Hepatocyte (in vitro differentiated cells): Measurements from ENCODE around the gene NRF1. TPM values are rescaled to one million over a fixed set of nuclear protein-coding genes. Genes with fewer than 3 reads are reported as not detected.

Source experiments
- DNase-seq: peaks from one replicate; pipeline ENCODE4 v3.0.0-alpha.2; 2016; ENCODE audit warnings: low spot score
- H2AFZ ChIP-seq: fragments of 200-600 bp; sonication (generic); 2 replicates; pipeline ENCODE4 v1.6.0; 2016; ENCODE audit warnings: antibody characterized with exemption, mild to moderate bottlenecking
- H3K27ac ChIP-seq: fragments of 200-600 bp; sonication (generic); 2 replicates; pipeline ENCODE4 v1.5.1; 2016; ENCODE audit warnings: mild to moderate bottlenecking
- H3K27me3 ChIP-seq: fragments of 200-600 bp; sonication (generic); 2 replicates; pipeline ENCODE4 v1.6.1; 2016
- H3K36me3 ChIP-seq: fragments of 200-600 bp; sonication (generic); replicated peaks from 2 replicates; pipeline ENCODE4 v1.5.1; 2016; ENCODE audit warnings: low read depth; ENCODE audit not compliant: insufficient read depth
- H3K4me1 ChIP-seq: fragments of 200-600 bp; sonication (generic); 2 replicates; pipeline ENCODE4 v1.5.1; 2016; ENCODE audit warnings: mild to moderate bottlenecking, moderate library complexity; ENCODE audit not compliant: insufficient read depth
- H3K4me2 ChIP-seq: fragments of 200-600 bp; sonication (generic); 2 replicates; pipeline ENCODE4 v1.6.0; 2016
- H3K4me3 ChIP-seq: fragments of 200-600 bp; sonication (generic); 2 replicates; pipeline ENCODE4 v1.5.1; 2016; ENCODE audit warnings: mild to moderate bottlenecking
- H3K79me2 ChIP-seq: fragments of 200-600 bp; sonication (generic); 2 replicates; pipeline ENCODE4 v1.6.0; 2017; ENCODE audit warnings: mild to moderate bottlenecking
- H3K9me2 ChIP-seq: fragments of 200-600 bp; sonication (generic); replicated peaks from 2 replicates; pipeline ENCODE4 v1.6.0; 2017; ENCODE audit warnings: mild to moderate bottlenecking; ENCODE audit not compliant: insufficient read depth
- H3K9me3 ChIP-seq: fragments of 200-600 bp; sonication (generic); 2 replicates; pipeline ENCODE4 v1.5.1; 2016; ENCODE audit warnings: low read depth, mild to moderate bottlenecking
- H4K20me1 ChIP-seq: fragments of 200-600 bp; sonication (generic); 2 replicates; pipeline ENCODE4 v1.6.0; 2016; ENCODE audit warnings: mild to moderate bottlenecking; ENCODE audit not compliant: insufficient read depth, poor library complexity, severe bottlenecking
- EZH2 ChIP-seq: fragments of 200-600 bp; sonication (generic); IDR thresholded peaks from 2 replicates; pipeline ENCODE4 v1.6.1; 2016; ENCODE audit warnings: antibody characterized with exemption, mild to moderate bottlenecking, borderline replicate concordance
- EZH2phosphoT487 ChIP-seq: fragments of 200-600 bp; sonication (generic); IDR thresholded peaks from one replicate; pipeline ENCODE4 v1.6.1; 2018; ENCODE audit warnings: antibody characterized with exemption, mild to moderate bottlenecking, low read depth, moderate library complexity; ENCODE audit not compliant: unreplicated experiment, severe bottlenecking
- WGBS: methylation state at CpG from one replicate; pipeline ENCODE4 v1.1.6; 2016; ENCODE audit warnings: low lambda C conversion rate; ENCODE audit errors: missing lambda C conversion rate; 5-methylcytosine and 5-hydroxymethylcytosine counted together
- polyA plus RNA-seq: library from polyadenylated mRNA; unstranded; fragments of >200 nt; fragmentation: Nextera tagmentation; extraction: Ambion mirVana; gene quantifications from 2 replicates; pipeline ENCODE4 v1.2.1, GENCODE V29; 2016
- total RNA-seq: library from RNA; depleted of rRNA; stranded (reverse); fragments of >200 nt; gene quantifications from 2 replicates; pipeline ENCODE4 v1.2.3, GENCODE V29; 2014
- TF ChIP-seq, protein P1 (sequence below): fragments of 200-600 bp; sonication (generic); IDR thresholded peaks from 2 replicates; pipeline ENCODE4 v1.5.1; 2016; ENCODE audit warnings: antibody characterized with exemption, mild to moderate bottlenecking; ENCODE audit not compliant: poor library complexity

The NRF1 gene
- total and polyA plus RNA-seq, 2 experiments from 2014 or later: 11.2 to 12.0 TPM

DNA sequence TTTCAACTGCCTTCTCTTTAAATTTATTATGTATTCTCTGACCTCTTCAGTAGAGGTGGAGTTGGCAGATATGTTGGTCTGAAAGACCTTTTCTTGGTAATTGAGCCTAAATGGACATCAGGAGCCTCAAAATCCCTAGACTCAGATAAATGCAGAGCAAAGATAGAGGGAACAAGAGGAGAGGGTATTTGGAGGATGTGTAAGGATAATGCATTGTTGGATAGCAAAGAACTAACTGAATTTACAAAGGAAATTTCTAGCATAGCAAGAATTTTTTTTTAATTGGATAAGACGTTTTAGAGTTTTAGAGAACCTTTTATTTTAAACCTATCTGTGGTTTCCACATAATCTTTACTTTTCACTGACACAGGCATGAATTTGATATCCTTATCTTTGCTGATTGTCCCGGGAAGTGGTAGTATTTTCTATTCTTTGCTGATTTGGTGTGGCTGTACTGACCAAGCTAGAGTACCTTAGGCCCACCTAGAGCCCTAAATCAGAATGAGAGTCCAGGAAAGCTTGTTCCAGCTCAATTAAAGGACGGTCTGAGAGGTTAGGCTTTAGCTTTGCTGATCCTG, 91.3 kb downstream of the NRF1 start:
- Histone ChIP-seq H3K27ac (no peak overlapping the region), H3K79me2 (no peaks in the 10 kb centered on the region), H3K4me2 (no peak overlapping the region), H3K9me3 (no peaks in the 10 kb centered on the region), H3K9me2 (no peaks in the 10 kb centered on the region), H3K27me3 (no peaks in the 10 kb centered on the region), H3K4me3 (no peak overlapping the region), H4K20me1 (no peaks in the 10 kb centered on the region), H3K4me1 (no peaks in the 10 kb centered on the region), H2AFZ (no peak overlapping the region), H3K36me3 (no peaks in the 10 kb centered on the region)
- no peak for DNase-seq
- WGBS: 44% methylated on average over 3 of the region's 3 CpGs
- no peak for TF ChIP-seq EZH2
- no peak for TF ChIP-seq EZH2phosphoT487
- TF ChIP-seq, protein P1, sequence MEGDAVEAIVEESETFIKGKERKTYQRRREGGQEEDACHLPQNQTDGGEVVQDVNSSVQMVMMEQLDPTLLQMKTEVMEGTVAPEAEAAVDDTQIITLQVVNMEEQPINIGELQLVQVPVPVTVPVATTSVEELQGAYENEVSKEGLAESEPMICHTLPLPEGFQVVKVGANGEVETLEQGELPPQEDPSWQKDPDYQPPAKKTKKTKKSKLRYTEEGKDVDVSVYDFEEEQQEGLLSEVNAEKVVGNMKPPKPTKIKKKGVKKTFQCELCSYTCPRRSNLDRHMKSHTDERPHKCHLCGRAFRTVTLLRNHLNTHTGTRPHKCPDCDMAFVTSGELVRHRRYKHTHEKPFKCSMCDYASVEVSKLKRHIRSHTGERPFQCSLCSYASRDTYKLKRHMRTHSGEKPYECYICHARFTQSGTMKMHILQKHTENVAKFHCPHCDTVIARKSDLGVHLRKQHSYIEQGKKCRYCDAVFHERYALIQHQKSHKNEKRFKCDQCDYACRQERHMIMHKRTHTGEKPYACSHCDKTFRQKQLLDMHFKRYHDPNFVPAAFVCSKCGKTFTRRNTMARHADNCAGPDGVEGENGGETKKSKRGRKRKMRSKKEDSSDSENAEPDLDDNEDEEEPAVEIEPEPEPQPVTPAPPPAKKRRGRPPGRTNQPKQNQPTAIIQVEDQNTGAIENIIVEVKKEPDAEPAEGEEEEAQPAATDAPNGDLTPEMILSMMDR: no peak

DNA sequence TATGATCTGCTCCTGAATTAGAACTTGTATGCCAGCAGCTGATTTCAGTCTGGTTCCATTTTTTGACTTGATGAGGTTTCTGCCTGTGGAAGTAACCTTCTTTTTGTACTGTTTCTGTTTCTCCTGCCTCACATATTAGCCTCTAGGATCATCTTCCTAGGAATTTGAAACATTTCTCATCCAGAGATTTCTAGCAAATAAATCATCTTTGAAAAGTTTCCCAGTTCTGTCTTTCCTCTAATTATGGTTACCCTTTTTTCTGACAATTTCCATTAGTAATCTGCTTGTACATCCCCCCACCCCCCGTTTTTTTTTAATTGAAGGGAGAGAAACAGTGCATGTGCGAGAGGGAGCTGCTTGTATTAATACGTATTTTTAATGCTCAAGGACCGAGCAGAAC, 92.2 kb downstream of the NRF1 start:
- Histone ChIP-seq H3K27me3 (no peaks in the 10 kb centered on the region), H3K4me1 (no peaks in the 10 kb centered on the region), H4K20me1 (no peaks in the 10 kb centered on the region), H3K9me3 (no peaks in the 10 kb centered on the region), H3K4me3 (no peak overlapping the region), H3K79me2 (no peaks in the 10 kb centered on the region), H2AFZ (no peak overlapping the region), H3K9me2 (no peaks in the 10 kb centered on the region), H3K4me2 (no peak overlapping the region), H3K36me3 (no peaks in the 10 kb centered on the region), H3K27ac (no peak overlapping the region)
- no peak for DNase-seq
- no peak for TF ChIP-seq EZH2
- TF ChIP-seq, protein P1: no peak
- TF ChIP-seq EZH2phosphoT487: no peak
- WGBS: 93% methylated on average over 4 of the region's 4 CpGs

DNA sequence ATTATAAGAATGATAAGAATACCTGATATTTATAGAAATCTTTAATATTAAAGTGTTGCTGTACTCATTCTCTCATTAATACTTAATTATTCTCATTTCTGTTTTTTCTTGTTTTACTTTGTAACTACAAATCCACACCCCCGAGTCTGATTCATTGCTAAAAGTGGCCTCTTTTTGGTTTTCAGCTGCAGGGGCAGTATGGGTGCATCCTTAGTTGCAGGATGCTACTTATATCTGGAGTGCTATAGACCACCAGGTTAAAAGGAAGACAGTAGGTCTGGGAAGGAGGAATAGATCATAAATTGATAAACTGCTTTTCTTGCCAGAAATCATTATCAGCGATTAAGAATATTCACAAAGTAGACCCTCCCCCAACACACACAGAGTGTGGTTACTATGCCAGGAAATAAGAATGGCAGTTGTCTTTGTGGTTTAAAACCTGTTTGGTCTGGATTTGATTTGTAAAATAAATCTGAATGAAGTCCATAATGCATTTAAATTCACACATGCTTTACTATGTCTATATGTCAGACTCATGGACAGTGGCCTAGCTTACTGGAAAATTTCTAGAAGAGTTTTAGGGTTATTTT, 96.5 kb downstream of the NRF1 start:
- WGBS: 95% methylated on average over 2 of the region's 2 CpGs
- Histone ChIP-seq H3K4me3 (no peak overlapping the region), H3K9me3 (no peaks in the 10 kb centered on the region), H3K36me3 (no peaks in the 10 kb centered on the region), H3K27me3 (no peaks in the 10 kb centered on the region), H3K27ac (no peak overlapping the region), H3K79me2 (no peaks in the 10 kb centered on the region), H3K9me2 (no peaks in the 10 kb centered on the region), H3K4me1 (no peaks in the 10 kb centered on the region), H3K4me2 (no peak overlapping the region), H4K20me1 (no peaks in the 10 kb centered on the region), H2AFZ (no peak overlapping the region)
- no peak for DNase-seq
- TF ChIP-seq EZH2phosphoT487: no peak
- no peak for TF ChIP-seq EZH2
- TF ChIP-seq, protein P1: no peak
